ENCODE data around the gene DUSP8. TPM values are rescaled to one million over a fixed set of nuclear protein-coding genes. Genes with fewer than 3 reads are reported as not detected.
A peak's percentile ranks its signal among the peaks of the same experiment; 100 is the strongest.
"Not testable (repeated sequence)": the region's sequence is repeated elsewhere in the genome, so short reads cannot be mapped to it uniquely, and the experiment has no call there.

Gene DUSP8
- 2.9 and 5.1 TPM in 2 replicates for total RNA-seq (2014; rRNA removed; shearing (Covaris generic))

GRCh38 chr11:1572197-1573076 is at the start of gene DUSP8:
Gene DUSP8 (minus strand): TSS chr11:1572271. CDS start chr11:1565826, 6,445 bp downstream.
- peak; percentile 69 for DNase-seq (ENCODE audit: low spot score)

GRCh38 chr11:1619449-1619848 is 47.4 kb upstream of the DUSP8 start:
- no peak for DNase-seq (ENCODE audit: low spot score)

DNA sequence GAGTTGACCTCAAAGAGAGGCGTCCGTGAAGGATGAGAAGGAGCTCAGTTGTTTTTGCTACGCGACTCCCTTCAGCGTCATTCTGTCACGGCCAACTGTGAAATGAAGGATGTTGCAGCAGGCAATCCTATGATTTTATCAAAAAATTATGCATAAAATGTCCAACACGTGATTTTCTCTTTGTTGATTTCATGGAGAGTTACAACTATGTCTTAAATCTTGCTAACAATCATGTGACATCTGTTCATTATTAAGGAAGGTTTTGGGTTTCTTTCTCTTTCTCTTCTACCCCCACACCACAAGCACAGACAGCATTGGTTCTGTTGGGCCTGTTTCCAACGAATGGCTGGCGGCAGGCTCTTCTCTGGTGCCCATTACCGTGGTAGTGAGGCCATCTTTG is 46.2 kb upstream of the DUSP8 start:
- DNase-seq (ENCODE audit: low spot score) = no peak

- no peak for DNase-seq (ENCODE audit: low spot score)
Measured at GRCh38 chr11:1608363-1608762, 36.3 kb upstream of the DUSP8 start, which contains the start of gene KRTAP5-3. Gene KRTAP5-3 (minus strand): TSS chr11:1608463. CDS start chr11:1608385, 78 bp downstream.

- DNase-seq (ENCODE audit: low spot score) = not testable (repeated sequence)
Measured at GRCh38 chr11:1607901-1608300, 35.8 kb upstream of the DUSP8 start.

- not testable (repeated sequence) for DNase-seq (ENCODE audit: low spot score)
Measured at GRCh38 chr11:1607156-1607845, 35.2 kb upstream of the DUSP8 start.

- DNase-seq (ENCODE audit: low spot score) = not testable (repeated sequence)
Measured at GRCh38 chr11:1605923-1606322, 33.9 kb upstream of the DUSP8 start.

DNA sequence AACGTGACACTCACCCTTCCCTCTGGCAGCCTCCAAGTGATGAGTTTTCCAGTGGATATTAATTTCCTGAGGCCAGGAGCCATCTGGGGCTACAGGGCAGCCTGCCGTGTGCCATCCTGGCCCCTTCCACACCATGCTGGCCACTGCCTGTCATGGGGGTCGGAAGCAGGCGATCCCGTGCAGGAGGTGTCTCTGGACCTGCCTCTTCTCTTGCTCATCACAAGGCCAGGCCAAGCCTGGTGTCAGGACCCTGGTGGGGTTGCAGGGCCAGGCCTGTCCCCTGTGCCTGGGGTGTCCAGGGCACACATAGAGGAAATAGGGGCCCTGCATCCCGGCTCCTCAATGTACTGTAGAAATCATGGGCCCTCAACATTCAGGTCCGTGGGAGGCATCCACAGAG is 32.6 kb upstream of the DUSP8 start:
- no peak for DNase-seq (ENCODE audit: low spot score)

GRCh38 chr11:1604181-1604580 is 32.1 kb upstream of the DUSP8 start:
- DNase-seq (ENCODE audit: low spot score) = no peak

DNA sequence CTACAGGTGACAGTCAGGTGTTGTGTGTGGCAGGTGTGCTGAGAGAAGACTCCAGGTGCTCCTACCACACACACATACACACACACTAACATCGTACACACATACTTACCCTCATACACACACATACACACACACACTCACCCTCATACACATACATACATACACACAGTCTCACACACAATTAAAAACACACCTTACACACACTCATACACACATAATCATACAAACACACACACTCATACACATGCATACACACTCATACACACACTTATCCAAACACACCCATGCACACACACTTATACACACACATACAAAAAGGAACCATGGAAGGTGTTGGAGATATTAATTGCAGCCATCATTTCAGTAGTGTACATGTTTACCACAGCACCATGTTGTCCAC is 31.6 kb upstream of the DUSP8 start:
- no peak for DNase-seq (ENCODE audit: low spot score)

DNA sequence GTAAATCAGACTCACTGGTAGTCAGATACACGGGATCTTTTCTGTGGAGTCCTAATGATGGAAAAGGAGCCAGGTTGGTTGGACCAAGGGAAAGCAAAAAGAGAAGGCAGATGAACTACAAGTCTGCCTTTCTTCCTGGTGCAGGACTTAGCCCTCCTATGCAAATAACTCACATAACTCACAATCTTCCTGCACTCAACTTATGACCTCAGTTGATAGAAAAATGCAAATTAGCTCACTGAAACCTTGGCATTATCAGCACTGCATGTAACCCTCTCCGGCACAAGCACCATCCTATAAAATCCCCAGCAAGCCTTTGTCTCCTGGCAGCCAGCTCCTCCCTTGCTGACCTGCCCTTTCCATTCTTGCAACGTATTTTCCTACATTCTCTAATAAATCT is 29.6 kb upstream of the DUSP8 start:
- not testable (repeated sequence) for DNase-seq (ENCODE audit: low spot score)

- no peak for DNase-seq (ENCODE audit: low spot score)
Measured at GRCh38 chr11:1600626-1601025, 28.6 kb upstream of the DUSP8 start.

GRCh38 chr11:1598816-1599215 is 26.7 kb upstream of the DUSP8 start:
- peak; percentile 33 for DNase-seq (ENCODE audit: low spot score)

- DNase-seq (ENCODE audit: low spot score) = not testable (repeated sequence)
Measured at GRCh38 chr11:1598406-1598805, 26.3 kb upstream of the DUSP8 start.

GRCh38 chr11:1597994-1598380 is 25.9 kb upstream of the DUSP8 start, which contains the start of gene KRTAP5-2:
Gene KRTAP5-2 (minus strand): TSS chr11:1598294. CDS start chr11:1598250, 44 bp downstream.
- DNase-seq (ENCODE audit: low spot score) = no peak

- DNase-seq (ENCODE audit: low spot score) = no peak
Measured at GRCh38 chr11:1597331-1597993, 25.4 kb upstream of the DUSP8 start.

DNA sequence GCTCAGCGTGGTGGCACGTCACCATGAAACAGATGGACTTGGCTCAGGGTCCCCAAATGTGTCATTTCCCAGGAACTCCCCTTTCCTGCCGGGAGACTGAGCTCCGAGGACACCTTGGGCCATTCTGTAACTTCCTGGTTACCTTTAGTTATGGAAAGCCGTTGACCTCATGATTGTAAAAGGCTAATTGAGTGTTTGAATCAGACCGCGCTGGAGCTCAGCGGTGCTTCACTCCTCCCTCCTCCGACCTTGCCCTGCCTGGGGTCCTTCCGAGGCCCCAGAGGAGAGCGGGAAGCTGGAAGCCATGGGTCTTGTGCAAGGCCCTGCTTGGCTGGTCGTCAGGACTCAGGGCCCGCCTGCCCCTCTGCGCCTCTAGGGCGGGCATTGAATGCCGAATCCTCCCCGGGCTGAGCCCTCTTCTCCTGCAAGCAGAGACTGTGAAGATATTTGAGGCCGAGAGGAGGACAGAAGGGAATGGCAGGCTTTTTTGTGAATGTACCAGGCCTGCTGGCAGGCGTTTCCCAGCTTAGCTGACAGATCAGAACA is 24.6 kb upstream of the DUSP8 start:
- DNase-seq (ENCODE audit: low spot score) = not testable (repeated sequence)

GRCh38 chr11:1595994-1596575 is 24.0 kb upstream of the DUSP8 start:
- DNase-seq (ENCODE audit: low spot score) = not testable (repeated sequence)

GRCh38 chr11:1592628-1593027 is 20.6 kb upstream of the DUSP8 start:
- DNase-seq (ENCODE audit: low spot score) = no peak

- DNase-seq (ENCODE audit: low spot score) = no peak
Measured at GRCh38 chr11:1589996-1590395, 17.9 kb upstream of the DUSP8 start.

GRCh38 chr11:1589191-1589963 is 17.3 kb upstream of the DUSP8 start:
- peak; percentile 68 for DNase-seq (ENCODE audit: low spot score)
